Stromal cell of bone marrow (primary cell): ENCODE data around the gene SPAG16.

Experiments
- DNase-seq: peaks from one replicate; pipeline ENCODE4 v3.0.0-alpha.2; 2012; ENCODE audit warnings: low read depth

The SPAG16 gene

DNA sequence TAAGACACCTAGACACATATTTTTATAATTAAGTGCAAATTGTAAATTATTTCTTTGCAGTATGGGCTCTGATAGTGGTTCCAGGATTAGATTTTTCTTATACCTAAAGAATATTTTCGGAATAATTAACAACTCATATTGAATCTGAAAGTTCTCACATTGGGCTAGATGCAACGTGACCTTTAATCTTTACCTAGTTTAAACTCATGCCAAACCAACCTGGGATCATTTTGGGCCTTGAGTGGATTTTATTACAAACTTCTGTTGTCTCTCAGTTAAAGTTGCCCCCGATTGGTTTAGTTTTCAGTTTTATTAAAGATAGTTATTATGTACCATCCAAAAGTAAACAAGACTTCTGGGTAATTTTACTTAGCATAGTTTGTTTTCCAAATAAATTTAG, 896.4 kb downstream of the SPAG16 start:
- no peak for DNase-seq

DNA sequence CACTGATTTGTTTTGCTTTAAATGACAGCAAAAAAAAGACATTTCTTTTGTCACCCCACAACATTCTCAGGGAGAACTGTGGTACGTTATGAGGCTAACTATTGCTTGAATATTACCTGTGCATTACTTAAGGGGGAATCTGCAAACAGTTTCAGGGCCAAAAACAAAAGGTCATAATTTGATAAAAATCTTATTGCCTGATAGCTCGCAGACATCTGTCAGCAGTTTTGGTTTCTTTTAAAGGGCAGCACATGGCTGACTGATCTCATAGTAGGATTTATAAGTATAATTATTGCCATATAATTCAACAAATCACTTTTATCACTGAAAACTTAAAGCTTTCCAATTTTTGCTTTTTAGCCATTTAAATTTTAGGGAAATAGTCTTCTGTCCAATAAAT, 900.2 kb downstream of the SPAG16 start:
- no peak for DNase-seq

DNA sequence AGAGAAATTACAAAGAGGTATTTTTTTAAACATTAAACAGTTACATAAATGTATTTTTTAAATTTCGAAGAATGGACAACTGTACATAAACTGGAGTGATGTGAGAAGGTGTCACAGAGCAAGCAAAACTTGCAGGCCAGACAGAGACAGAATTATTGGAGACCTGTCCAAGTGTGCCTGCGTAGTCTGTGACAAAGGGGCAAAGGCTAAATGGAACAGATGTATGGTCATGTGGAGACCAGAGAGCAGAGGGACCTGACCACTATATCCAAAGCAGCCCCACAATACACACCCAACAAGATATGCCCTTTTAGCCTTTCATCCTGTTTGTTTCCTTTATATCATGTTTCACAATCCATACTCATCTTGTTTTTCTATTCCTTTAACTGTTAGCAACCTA, 901.3 kb downstream of the SPAG16 start:
- DNase-seq: no peak

DNA sequence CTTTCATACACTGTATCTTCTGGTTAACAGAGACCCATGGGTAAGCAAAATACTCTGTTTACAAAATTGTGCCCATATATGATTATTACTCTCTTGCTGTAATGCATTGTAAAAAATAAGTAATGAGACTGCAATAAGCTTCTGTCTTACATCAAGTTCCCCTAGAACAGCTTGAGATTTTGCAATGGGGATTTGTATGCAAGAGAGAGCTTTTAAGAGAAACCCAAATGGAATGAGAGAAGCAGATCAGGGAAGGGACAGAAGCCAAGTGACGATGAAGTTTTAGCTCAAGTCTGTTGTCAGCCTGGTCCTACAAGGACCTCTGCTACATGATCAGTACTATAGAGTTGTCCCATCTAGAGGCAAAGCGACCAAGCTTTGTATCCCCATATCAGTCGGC, 908.4 kb downstream of the SPAG16 start:
- DNase-seq: no peak

DNA sequence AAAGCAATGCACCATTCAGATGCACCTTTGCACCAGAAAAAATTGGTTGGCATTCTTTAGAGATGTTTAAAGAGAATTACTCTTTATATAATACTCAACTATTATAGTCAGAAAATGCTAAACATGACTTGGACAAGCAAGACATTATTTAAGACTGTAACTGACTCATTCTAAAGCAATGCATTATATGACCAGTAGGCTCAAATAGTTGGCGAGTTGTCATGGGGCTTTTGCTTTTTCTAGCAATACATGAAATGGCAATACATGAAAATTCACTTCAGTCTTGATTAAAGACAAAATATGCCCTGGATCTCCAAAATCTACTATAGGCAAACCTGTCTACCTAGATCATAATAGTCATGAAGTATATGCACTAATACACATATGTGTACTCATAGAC, 909.7 kb downstream of the SPAG16 start:
- peak; percentile 46 for DNase-seq

DNA sequence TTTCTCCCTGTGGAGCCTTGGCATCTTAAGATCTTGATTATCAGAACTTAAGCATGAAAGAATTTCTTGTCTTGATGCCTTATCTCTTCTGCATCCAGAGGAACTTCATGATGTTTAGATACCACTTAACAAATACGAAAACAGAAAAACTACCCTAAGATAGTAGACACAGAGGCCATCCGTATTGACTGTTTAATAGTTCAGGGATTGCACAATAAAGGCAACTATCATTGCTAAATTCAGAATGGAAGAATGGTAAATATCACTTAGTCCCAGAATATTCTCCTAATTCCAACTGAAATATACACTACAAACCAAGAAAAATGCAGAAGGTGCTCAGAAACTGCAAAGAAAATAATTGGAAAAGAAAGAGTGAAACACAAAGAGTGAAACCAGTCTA, 912.0 kb downstream of the SPAG16 start:
- DNase-seq: no peak

DNA sequence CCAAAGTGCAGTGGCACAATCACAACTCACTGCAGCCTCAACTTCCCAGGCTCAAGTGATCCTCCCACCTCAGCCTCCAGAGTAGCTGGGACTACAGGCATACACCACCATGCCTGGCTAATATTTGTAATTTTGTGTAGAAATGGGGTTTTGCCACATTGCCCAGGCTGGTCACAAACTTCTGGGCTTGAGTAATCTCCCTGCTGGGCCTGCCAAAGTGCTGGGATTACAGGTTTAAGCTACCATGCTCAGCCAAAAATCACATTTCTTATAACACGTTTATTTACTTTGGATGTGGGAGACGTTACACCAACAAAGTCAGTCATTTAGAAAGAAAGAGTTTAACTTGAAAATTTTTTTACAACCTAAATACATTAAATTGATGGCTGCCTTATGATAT, 917.6 kb downstream of the SPAG16 start:
- DNase-seq: peak; percentile 7

DNA sequence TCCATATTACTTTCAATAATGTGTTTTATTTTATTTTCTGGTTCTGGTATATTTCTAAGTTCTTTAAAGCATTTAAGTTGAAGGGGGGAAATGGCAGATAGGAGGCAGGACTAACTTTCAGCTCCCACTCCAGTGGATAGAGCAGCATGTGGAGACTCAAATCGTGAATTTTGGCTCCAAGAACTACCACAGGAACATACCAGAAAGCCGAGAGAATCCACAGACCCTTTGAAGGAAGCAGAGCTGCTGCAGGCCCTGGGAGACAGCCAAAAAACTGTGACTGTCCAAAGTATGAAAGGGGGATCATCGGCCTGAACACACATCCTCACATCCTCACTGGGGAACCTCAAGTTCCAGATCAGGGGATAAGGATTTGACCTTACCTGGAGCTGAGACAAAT, 919.0 kb downstream of the SPAG16 start:
- DNase-seq: no peak

DNA sequence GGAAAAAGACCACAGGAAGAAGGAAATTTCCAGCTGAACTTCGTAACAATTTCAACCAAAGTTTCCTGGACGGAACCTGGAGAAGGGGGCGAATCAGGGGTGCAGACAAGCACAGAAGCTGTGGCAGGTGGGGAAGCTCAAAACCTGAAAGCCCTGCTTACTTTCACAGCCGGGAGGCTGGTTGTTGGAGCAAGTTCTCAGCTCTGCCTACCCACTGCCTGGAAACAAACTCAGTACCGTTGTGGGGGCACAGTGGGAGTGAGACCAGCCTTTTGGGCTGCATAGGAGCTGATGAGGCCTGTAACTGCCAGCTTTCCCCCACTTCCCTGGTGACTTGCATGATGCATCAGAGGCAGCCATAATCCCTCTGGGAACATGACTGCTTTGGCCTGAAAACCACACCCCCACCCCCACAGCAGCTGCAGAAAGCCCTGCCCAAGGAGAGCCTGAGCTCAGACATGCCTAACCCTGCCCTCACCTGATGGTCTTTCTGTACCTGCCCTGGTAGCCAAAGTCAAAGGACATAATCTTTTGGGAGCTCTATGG, 919.6 kb downstream of the SPAG16 start:
- peak; percentile 27 for DNase-seq

DNA sequence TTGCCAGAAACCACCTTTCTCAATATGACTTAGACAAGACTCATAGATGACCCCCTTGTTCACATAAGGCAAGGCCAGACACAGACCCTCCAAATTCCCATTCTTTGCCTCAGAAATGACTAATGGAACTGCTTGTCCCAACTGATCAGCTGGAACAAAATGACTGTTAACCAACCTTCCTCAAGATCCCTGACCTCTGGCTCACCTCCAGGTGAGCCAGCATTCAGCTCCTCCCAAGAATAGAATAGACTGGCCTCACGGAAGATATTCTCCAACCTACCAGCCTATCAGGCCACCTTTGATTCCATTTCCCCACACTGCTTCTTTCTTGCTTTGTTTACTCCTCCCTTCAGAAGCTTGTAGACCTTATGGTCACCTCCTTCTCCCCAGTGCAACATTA, 930.8 kb downstream of the SPAG16 start:
- DNase-seq: no peak

DNA sequence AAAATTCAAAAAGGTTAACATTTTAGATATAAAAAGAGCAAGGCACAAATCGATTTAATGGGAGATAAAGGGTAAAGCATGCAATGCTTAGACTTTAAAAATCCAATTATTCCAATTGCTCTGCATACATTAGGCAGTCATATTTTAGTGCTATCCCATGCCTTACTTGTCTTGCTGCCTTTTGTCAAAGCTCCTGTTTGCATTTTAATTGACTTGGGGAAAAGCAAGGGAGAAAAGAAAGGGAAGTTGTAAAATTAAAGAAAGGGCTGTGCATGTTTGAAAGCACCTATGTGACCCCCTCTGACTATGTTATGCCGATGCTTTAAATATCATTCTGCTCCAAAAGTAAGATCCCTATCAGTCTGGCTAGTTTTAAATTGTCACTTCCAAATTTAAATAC, 932.9 kb downstream of the SPAG16 start:
- no peak for DNase-seq

DNA sequence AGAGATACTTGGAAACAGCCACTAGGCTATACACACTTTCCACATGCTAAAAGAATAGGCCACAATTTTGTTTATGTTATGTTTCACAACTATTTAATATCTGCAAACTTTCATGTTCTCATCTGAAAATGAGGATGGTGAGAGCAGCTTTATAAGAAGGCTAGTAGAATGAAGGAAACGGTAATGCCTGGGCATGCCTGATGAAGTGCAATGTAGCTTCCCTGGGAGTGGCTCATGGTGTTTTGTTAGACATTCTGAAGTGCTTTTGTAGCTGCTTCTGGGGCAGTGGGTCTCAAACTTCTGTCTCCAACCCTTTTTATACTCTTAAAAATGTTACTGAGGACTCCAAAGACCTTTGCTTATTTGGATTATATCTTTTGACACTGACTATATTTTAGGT, 933.3 kb downstream of the SPAG16 start:
- no peak for DNase-seq

DNA sequence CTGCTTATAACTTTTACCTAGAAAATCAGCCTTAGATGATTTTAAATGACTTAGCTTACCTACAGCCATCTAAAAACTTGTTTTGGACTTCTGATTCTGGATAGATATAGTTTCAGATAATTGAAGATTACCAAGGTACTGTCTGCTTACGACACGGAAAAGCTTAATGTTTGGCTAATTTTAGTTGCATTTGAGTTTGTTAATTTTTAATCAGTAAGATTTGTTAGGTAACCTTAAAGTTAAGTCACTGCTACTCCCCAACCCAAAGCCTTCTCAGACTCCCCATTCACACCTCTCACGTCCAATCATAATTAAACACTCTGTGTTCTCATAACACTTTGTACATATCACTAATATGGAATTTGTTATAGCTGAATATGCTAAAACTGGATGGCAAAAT, 936.0 kb downstream of the SPAG16 start:
- DNase-seq: no peak

DNA sequence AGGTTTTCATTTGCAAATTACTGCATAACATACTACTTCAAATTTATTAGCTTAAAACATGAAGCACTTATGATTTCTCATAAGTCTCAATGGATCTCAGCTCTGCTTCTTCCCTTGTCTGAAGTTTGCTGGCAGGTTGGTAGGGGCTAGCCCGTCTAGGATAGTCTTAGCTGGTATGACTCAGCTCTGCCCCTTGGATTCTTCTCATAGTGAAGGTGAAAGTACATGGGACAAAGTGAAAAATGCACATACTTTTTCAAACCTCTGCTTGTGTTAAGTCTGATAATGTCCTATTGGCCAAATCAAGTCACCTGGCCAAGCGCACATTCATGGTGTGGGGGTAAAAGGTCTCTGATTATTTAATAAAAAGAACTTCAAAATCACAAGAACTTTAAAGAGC, 941.8 kb downstream of the SPAG16 start:
- DNase-seq: no peak

DNA sequence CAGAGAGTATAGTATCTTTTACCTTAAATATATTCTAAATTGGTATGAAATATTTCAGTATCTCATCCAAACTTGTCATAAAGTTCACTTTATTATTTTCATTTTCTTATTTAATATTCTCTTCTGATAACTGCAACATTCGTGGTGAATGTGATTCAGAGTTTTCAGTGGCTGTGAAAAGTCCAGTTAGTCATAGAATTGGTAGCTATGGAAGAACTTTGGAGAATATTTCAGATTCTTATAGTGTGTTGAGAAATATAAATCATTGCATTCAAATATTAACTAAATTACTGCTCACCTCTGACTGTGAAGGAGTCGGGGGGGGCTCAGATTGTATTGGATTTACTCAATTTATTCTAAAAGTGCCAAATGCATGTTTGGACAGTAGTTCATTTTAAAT, 948.0 kb downstream of the SPAG16 start:
- peak; percentile 1 for DNase-seq

DNA sequence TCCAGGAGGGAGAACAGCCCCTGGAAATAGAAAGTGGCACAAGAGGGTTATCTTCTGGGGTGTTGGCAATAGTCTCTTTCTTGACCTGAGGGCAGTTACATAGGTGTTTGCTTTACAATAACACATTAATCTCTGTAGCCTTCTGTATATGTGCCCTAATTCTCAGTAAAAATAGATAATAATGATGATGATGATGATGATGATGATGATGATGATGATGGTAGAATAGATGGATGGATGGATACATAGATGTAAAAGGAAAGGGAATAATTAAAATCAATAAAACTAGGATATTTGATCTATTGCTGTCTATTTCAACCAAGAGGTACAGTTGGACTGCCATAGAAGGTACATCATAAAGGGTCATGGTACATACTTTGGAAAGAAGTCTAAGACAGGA, 948.9 kb downstream of the SPAG16 start:
- DNase-seq: no peak

DNA sequence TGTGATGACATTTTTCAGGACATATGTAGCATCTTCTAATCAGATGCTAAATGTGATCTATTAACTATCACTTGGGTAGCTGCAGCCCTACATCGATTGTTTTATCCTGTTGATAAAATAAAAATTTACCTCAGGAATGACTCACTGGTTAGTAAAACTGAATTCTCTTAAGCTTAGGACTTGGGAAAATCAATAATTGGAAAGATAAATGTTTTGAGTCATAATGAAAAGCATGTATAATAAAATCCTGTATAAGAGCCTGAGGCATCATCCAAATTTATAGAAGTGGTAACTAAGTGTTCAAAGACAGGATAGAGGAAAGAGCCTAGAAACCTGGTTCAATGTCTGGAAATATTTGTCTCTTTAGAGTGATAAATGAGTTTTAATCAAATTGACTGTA, 958.5 kb downstream of the SPAG16 start:
- no peak for DNase-seq

DNA sequence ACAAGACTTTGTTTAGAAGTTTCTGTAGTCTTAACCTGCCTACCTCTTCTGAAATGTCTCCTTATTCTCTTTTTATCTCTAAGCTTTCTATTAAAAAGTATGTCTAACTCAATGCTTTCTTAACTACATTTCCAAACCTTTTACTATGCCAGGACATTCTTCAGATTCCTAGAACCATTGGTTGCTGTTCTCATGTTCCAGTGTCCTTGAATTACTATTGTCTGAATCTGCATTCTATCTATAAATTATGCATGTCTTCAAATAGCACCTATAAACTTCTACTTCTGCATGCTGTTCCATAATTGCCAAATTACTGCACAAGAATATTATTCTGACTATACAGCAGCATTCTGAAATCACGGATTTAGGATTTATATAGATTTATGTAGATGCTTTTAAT, 960.6 kb downstream of the SPAG16 start:
- DNase-seq: no peak

DNA sequence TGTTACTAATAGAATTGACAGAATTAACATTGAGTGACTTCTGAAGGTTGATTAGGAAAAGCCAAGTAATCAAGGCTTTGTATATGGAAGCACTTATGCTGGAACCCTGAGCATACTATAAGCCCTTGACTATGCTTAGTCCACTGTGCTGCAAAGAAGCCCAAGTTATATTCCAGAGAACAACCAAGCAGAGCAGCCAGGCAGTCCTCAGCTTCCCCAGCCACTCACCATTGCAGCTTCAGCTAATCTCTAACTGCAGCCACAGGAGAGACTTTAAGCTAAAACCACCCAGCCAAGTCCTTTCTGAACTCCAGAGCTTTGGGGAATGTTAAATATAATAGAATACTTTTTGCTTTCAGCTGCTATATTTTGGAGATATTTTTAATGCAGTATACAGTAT, 962.2 kb downstream of the SPAG16 start:
- DNase-seq: no peak

DNA sequence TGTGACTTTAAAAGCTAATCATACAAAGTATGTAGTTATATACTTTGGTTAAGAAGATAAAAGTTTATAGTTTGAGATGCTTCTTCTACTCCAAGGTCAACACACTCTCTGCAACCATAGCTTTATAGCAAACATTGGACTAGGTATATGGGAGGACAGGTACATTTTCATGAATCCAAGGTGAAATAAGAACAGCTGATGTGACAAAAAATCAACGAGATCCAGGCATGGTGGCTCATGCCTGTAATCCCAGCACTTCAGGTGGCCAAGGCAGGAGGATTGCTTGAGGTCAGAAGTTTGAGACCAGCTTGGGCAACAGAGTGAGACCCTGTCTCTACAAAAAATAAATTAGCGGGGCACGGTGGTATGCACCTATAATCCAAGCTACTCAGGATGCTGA, 963.3 kb downstream of the SPAG16 start:
- DNase-seq: no peak

DNA sequence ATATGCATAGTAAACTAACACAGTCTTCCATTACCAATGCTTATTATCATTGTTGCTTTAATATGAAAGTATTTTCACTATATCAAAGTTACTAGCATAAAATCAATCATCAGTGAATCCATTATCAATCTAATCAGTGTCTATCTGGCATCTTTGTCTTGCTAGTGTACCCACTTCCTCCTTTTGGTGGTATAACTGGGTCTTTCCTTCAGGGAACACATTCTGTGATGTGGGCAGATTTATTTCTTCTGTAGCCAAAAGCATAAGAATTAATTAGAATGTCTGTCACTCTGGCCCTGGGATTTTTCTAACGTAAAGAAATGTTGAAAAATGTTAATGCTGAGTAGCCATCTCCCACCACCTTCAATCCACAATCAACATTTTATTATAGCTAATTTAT, 970.8 kb downstream of the SPAG16 start:
- DNase-seq: no peak

DNA sequence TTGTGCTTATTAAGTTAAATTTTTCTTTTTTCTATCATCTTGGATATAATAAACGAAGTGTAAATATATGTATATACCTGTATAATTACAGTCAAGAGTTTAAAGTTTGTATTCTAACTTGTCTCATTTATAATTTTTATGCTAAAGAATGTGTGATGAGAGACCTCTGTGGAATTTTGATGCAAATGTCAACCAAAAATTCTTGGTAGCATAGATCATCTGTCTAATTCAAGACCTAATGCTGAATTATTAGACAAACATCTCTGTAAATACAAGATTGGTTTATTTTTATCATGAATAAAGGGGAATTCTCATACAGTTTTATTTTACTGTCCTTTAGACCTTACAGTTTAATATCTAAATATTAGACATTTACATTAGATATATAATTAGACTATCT, 977.4 kb downstream of the SPAG16 start:
- no peak for DNase-seq

DNA sequence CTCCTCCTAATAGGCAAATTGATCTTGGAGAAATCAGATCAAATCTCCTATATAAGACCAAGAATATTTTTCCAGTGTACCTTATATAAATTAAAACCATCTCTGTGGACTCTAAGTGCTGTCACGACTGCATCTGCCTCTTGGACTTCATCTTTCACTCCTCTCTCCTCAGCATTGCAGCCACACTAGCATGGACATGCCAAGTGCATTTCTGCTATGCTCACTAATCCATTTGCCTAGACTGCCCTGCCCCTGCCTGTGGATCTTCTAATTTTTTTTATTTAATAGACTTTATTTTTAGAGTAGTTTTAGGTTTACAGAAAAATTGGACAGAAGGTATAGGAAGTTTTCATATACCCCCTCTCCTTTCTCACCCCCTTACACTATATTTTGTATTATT, 979.9 kb downstream of the SPAG16 start:
- no peak for DNase-seq

DNA sequence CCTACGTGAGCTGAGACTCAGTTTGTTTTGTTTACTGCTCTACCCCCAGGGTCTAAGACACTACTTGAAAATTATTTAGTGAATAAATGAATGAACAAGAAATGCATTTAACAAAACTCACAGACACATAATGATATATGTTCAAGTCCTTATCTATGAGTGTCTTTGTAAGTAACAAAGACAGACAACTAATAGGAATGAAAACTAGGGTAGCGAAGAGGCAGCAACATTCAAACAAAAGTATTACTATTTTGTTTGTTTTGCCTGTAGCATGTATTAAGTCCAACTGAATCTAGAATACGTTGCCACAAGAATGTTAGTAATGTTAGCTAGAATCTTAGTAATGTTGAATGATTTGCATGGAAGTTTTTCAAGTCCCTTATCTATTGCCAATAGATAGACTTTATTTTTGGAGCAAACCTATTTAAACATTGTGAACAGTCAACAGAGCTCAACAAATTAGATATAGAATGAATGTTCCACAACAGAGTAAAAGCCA, 981.8 kb downstream of the SPAG16 start:
- no peak for DNase-seq

DNA sequence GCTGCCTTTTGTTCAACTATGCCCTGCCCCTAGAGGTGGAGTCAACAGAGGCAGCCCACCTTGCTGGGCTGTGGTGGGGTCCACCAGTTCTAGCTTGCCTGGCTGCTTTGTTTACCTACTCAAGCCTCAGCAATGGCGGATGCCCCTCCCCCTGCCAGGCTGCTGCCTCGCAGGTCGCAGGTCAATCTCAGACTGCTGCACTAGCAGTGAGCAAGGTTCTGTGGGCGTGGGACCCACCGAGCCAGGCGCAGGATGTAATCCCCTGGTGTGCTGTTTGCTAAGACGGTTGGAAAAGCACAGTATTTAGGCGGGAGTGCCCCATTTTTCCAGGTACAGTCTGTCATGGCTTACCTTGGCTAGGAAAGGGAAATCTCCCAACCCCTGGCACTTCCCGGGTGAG, 993.6 kb downstream of the SPAG16 start:
- DNase-seq: no peak
